Measurements from ENCODE around the gene SMARCB1. TPM values are rescaled to one million over a fixed set of nuclear protein-coding genes. Genes with fewer than 3 reads are reported as not detected.

SMARCB1 gene
- total RNA-seq, 1 donor from 2014 or later, result 22.1 TPM

DNA sequence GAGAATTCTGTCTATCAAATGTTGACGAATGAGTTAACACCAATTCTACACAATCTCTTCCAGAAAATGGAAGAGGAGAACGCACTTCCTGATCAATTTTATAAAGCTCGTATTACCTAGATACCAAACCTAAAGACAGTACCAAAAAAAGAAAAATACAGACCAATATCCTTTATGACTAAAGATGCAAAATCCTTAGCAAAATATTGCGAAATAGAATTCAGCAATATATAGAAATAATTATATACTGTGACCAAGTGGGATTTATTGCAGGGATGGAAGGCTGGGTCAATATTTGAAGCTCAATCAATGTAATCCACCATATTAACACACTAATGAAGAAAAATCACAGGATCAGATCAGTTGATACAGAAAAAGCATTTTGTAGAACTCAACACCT lies 25.6 kb downstream of the SMARCB1 start:
- peaks cover 21 to 46% of the 10 kb centered on the region in 2 donors for H3K36me3 ChIP-seq
- H3K9me3 ChIP-seq, result no peaks in the 10 kb centered on the region
- H3K4me1 ChIP-seq, result no peaks in the 10 kb centered on the region
- no peak overlapping the region for H3K4me3 ChIP-seq
- DNase-seq (ENCODE audit: low spot score in 2 of 2), result no peak
- TF ChIP-seq, protein P1, sequence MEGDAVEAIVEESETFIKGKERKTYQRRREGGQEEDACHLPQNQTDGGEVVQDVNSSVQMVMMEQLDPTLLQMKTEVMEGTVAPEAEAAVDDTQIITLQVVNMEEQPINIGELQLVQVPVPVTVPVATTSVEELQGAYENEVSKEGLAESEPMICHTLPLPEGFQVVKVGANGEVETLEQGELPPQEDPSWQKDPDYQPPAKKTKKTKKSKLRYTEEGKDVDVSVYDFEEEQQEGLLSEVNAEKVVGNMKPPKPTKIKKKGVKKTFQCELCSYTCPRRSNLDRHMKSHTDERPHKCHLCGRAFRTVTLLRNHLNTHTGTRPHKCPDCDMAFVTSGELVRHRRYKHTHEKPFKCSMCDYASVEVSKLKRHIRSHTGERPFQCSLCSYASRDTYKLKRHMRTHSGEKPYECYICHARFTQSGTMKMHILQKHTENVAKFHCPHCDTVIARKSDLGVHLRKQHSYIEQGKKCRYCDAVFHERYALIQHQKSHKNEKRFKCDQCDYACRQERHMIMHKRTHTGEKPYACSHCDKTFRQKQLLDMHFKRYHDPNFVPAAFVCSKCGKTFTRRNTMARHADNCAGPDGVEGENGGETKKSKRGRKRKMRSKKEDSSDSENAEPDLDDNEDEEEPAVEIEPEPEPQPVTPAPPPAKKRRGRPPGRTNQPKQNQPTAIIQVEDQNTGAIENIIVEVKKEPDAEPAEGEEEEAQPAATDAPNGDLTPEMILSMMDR (IDR thresholded peaks at IDR 0.05), result no peak
- H3K27me3 ChIP-seq, result no peaks in the 10 kb centered on the region
- no peak overlapping the region for H3K27ac ChIP-seq
- intact Hi-C loops (cut with DNase I), result no loop called here

DNA sequence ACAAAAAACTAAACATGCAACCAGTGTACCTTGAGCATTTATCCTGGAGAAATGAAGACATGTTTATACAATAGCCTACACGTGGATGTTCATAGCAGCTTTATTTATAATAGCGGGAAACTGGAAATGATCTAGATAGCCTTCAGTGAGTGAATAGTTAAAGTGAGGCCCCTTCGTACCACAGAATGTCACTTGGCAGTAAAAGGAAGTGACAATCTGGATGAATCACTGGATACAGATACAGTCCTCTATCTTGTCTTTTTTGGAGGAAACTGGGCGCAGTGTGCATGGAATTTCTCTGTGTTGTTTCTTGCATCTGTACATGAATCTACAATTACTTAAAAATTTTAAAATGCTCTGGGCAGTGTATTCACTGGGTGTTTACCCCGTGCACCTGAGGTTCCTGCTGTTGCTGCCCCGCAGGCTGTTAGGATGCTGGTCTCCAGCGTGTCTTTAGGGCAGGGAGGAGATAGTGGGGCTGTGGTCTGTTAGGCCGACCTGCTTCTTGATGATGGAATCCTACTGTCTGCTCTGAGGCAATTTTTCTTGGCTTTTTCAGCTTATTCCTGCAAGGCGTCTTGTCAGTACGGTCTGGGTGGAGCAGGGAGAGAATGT lies 28.9 kb downstream of the SMARCB1 start:
- Histone ChIP-seq H3K9me3 (no peaks in the 10 kb centered on the region), H3K4me1 (no peaks in the 10 kb centered on the region), H3K36me3 (peaks cover 41 to 72% of the 10 kb centered on the region in 2 donors), H3K4me3 (no peak overlapping the region), H3K27ac (no peak overlapping the region), H3K27me3 (no peaks in the 10 kb centered on the region)
- TF ChIP-seq, protein P1 (IDR thresholded peaks at IDR 0.05), result no peak
- intact Hi-C loops (cut with DNase I), result no loop called here
- DNase-seq (ENCODE audit: low spot score in 2 of 2), result no peak

DNA sequence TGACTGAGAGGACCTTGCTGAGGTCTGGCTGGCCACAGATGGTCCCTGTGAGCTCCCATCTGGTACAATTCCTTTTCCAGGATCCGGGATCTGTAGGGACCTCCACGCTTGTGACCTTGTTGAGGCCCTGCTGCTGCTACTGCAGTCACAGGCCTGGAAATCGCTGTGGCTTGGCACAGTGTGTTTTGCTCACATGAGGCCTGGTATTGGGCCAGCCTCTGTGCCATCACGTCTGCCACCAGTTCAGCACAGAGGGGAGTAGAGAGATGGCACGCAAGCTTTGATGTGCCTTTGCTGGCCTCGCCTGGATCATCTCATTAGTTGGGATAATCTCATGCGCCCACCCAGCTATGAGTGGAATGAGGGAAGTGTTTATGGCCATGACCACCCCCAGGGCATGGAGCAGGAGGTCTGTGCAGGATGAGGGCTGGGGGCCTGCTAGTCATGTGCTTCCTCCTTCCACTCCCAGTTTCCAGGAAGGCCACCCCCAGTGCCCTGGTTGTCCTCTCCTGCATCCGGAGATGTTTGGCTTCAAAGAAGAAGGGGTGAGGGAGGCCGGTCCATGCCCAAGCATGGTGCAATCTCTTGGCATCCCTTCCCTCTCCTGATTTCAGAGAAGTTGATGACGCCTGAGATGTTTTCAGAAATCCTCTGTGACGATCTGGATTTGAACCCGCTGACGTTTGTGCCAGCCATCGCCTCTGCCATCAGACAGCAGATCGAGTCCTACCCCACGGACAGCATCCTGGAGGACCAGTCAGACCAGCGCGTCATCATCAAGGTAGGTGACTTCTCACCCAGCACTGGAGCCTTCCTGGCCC lies 29.6 kb downstream of the SMARCB1 start:
- DNase-seq (ENCODE audit: low spot score in 2 of 2), result no peak
- TF ChIP-seq, protein P1 (IDR thresholded peaks at IDR 0.05), result no peak
- H3K9me3 ChIP-seq, result no peaks in the 10 kb centered on the region
- no peaks in the 10 kb centered on the region for H3K27me3 ChIP-seq
- no peak overlapping the region for H3K27ac ChIP-seq
- no peaks in the 10 kb centered on the region for H3K4me1 ChIP-seq
- H3K36me3 ChIP-seq, result peaks cover 47 to 75% of the 10 kb centered on the region in 2 donors
- H3K4me3 ChIP-seq, result no peak overlapping the region
- intact Hi-C loops (cut with DNase I), result no loop called here

DNA sequence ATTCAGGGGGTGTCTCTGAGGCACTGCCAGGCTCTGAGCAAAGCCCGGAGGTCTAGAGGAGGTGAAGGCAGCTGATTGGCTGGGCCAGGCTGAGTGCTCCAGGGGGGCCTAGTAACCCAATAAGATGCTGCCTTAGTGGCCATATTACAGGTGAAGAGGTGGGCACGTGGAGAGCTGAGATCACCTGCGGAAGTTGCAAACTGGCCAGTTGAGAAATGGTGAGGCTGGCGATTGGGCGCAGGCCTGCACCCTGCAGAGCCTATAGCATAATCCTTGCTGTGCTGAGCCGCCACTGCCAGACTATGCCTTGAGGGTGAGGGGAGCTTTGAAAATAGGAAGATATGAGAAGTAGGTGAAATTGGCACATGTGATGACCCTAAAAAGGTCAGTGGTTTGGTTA lies 30.4 kb downstream of the SMARCB1 start:
- Histone ChIP-seq H3K27ac (no peak overlapping the region), H3K36me3 (peaks cover 54 to 76% of the 10 kb centered on the region in 2 donors), H3K9me3 (no peaks in the 10 kb centered on the region), H3K4me3 (no peak overlapping the region), H3K27me3 (no peaks in the 10 kb centered on the region), H3K4me1 (no peaks in the 10 kb centered on the region)
- no peak for DNase-seq (ENCODE audit: low spot score in 2 of 2)
- TF ChIP-seq, protein P1 (IDR thresholded peaks at IDR 0.05), result no peak
- intact Hi-C loops (cut with DNase I), result no loop called here

DNA sequence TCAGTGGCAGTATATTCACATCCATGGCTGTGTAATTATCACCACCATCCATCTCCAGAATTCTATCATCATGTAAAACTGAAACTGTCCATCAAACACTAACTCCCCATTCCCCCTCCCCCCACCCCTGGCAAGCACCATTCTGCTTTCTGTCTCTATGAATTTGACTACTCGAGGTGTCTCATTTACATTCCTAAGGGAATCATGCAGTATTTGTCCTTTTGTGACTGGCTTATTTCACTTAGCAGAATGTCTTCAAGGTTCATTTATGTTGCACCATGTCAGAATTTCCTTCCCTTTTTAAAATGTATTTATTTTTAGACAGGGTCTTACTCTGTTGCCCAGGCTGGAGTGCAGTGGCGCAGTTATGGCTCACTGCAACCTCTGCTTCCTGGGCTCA lies 31.8 kb downstream of the SMARCB1 start:
- Histone ChIP-seq H3K4me3 (no peak overlapping the region), H3K36me3 (peaks cover 65 to 77% of the 10 kb centered on the region in 2 donors), H3K27ac (no peak overlapping the region), H3K4me1 (no peaks in the 10 kb centered on the region), H3K27me3 (no peaks in the 10 kb centered on the region), H3K9me3 (no peaks in the 10 kb centered on the region)
- no peak for DNase-seq (ENCODE audit: low spot score in 2 of 2)
- TF ChIP-seq, protein P1 (IDR thresholded peaks at IDR 0.05), result no peak
- intact Hi-C loops (cut with DNase I), result no loop called here
